Esophagus muscularis mucosa (tissue), 4 donors: Measurements from ENCODE around the gene GNB1. TPM values are rescaled to one million over a fixed set of nuclear protein-coding genes. Genes with fewer than 3 reads are reported as not detected.

Experiments used
- DNase-seq: peaks from one replicate; pipeline ENCODE4 v3.0.0-alpha.2; 2017; ENCODE audit errors: extremely low spot score
- H3K27ac ChIP-seq, 4 donors: fragments of 200-600 bp; sonication (generic); replicated peaks in 1 of 4; 1 replicate in 3 of 4; 2 replicates in 1 of 4; pipeline ENCODE4 v1.5.1; 2016 to 2019; ENCODE audit warnings: mild to moderate bottlenecking in 1 of 4
- H3K27me3 ChIP-seq, 4 donors: fragments of 200-600 bp; sonication (generic); one replicate each; pipeline versions ENCODE4 v1.5.1 to v1.6.0; 2016 to 2019
- H3K36me3 ChIP-seq, 4 donors: fragments of 200-600 bp; sonication (generic); one replicate each; pipeline ENCODE4 v1.5.1; 2016 to 2019
- H3K4me1 ChIP-seq, 4 donors: fragments of 200-600 bp; sonication (generic); one replicate each; pipeline ENCODE4 v1.5.1; 2016 to 2019
- H3K4me3 ChIP-seq, 4 donors: fragments of 200-600 bp; sonication (generic); 1 replicate in 2 of 4; 2 replicates in 2 of 4; pipeline ENCODE4 v1.5.1; 2016 to 2019; ENCODE audit warnings: mild to moderate bottlenecking in 4 of 4, moderate library complexity in 1 of 4
- H3K9me3 ChIP-seq, 4 donors: fragments of 200-600 bp; sonication (generic); 1 replicate in 3 of 4; 2 replicates in 1 of 4; pipeline ENCODE4 v1.5.1; 2016 to 2019
- EP300 ChIP-seq: sonication (generic); formaldehyde crosslinking; IDR thresholded peaks from one replicate; pipeline ENCODE4 v1.6.1; 2017; ENCODE audit warnings: antibody characterized with exemption
- POLR2A ChIP-seq: fragments of 450-650 bp; IDR thresholded peaks from one replicate; pipeline ENCODE4 v1.6.1; 2017; ENCODE audit warnings: antibody characterized with exemption, moderate library complexity, mild to moderate bottlenecking, low read depth
- POLR2AphosphoS5 ChIP-seq, 2 donors: sonication (generic); formaldehyde crosslinking; IDR thresholded peaks; one replicate each; pipeline ENCODE4 v1.6.1; 2017; ENCODE audit warnings: antibody characterized with exemption in 2 of 2
- WGBS: methylation state at CpG from one replicate; pipeline ENCODE4 v1.1.5; 2018; 5-methylcytosine and 5-hydroxymethylcytosine counted together
- intact Hi-C: fragments of 100-400 bp; cut with DNase I; formaldehyde crosslinking; loops from one replicate; pipeline ENCODE4 v1.15.1; 2023
- total RNA-seq, 4 donors: library from RNA; depleted of rRNA; stranded (reverse); fragments of >200 nt; gene quantifications; one replicate each; pipeline versions ENCODE4 v1.1.0 to v1.2.1, GENCODE V29; 2016
- TF ChIP-seq, protein P1 (sequence below), 3 experiments: fragments of 200-600 bp in 2 of 3; fragments of 450-650 bp in 1 of 3; sonication (generic) in 2 of 3; IDR thresholded peaks; one replicate each; pipeline ENCODE4 v1.5.1; 2017 to 2019; ENCODE audit warnings: antibody characterized with exemption in 3 of 3, mild to moderate bottlenecking in 2 of 3, moderate library complexity in 1 of 3

The GNB1 gene
- total RNA-seq, 4 donors from 2014 or later: 124 to 166 (median 161) TPM

DNA sequence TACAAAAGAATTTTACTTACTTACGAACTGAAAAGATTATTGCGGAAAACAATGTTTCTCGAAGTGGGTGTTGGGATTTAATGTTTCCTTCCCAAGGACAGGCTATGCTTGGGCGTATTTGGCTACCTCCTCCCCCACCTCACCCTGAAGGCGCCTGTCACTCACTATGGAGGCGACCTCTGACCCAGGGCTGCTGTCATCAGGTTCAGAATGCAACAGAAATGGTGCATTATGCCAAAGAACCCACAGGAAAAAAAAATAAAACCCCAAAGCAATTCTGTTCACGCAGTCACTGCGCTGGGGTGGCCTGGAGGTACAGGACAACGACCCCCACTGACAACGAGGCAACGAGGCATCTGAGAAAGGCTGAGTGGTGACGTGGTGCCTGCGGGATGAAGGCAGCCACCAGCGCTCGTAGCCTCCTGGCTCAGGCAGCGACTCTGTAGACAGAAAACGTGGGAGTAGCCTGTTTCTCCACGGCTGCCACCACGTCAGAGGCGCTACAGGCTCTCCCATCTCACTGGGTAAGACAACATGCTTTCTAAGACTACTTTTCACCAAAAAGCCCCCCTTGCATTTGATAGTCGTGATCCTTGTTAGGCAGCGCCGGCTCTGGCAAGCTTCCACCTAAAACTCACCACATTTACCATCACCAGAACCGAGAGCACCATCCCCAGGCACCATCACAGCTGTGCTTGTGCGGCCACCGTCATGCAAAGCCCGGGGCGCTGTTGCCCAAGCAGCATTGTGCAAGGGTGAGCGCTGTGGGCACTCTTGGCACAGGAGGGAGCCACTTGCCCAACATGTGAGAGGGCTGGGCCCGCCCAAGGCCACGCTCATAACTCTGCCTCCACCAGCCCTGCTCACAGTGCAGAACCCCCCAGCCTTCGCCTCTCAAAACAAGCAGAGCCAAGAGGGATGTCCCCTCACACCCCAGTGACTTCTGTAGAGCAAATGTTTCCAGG is 126.9 kb downstream of the GNB1 start:
- Histone ChIP-seq H3K36me3 (peaks cover 41 to 84% (median 75%) of the 10 kb centered on the region in 4 donors), H3K27me3 (no peaks in the 10 kb centered on the region), H3K27ac (no peak overlapping the region), H3K4me1 (peaks cover 4 to 10% (median 7%) of the 10 kb centered on the region in 4 donors), H3K4me3 (no peak overlapping the region), H3K9me3 (no peaks in the 10 kb centered on the region)
- TF ChIP-seq EP300 (no peak), POLR2A (no peak), POLR2AphosphoS5 (IDR thresholded peaks at IDR 0.05) (no peak)
- TF ChIP-seq, protein P1, sequence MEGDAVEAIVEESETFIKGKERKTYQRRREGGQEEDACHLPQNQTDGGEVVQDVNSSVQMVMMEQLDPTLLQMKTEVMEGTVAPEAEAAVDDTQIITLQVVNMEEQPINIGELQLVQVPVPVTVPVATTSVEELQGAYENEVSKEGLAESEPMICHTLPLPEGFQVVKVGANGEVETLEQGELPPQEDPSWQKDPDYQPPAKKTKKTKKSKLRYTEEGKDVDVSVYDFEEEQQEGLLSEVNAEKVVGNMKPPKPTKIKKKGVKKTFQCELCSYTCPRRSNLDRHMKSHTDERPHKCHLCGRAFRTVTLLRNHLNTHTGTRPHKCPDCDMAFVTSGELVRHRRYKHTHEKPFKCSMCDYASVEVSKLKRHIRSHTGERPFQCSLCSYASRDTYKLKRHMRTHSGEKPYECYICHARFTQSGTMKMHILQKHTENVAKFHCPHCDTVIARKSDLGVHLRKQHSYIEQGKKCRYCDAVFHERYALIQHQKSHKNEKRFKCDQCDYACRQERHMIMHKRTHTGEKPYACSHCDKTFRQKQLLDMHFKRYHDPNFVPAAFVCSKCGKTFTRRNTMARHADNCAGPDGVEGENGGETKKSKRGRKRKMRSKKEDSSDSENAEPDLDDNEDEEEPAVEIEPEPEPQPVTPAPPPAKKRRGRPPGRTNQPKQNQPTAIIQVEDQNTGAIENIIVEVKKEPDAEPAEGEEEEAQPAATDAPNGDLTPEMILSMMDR (IDR thresholded peaks at IDR 0.05): no peak
- 80% methylated on average over 31 of the region's 32 CpGs for WGBS
- intact Hi-C loops: no loop called here
- no peak for DNase-seq

DNA sequence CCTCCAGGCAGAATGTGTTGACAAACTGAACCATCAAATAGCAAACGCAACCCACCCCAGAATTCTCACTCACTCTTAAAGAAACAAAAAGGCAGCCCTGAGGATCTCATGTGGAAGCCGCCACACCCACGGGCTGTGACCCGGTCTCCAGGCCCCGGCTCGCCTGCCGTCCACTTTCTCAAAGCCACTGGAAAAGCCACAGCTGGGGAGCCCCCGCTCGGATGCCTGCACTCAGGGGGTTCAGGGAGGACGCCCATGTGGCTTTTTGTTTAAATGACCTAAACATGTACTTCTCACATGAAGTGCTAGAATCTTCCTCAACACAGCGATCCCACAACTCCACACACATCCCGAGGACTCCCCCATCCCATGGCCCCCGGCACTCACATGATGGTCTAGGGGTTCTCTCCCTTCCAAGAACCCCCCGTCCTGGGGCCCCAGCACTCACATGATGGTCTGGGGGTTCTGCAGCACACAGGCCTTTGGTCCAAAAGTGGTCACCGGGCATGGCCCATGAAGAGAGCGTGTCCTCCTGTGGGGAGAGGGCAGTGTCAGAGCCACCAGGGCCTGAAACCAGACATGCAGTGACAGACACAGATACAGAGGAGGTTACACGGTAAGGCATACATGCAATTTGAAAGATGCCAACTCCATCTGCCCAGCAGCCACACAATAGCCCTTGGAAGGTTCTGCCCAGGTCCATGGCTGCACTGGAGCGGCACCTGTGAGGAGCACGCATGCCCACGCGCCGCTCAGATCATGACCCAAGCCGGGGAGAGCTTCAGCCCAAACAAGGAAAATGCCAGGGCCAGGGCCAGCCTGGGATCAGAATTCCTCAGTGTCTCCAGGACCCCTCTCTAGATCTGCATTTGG is 129.1 kb downstream of the GNB1 start:
- DNase-seq: no peak
- Histone ChIP-seq H3K27ac (no peak overlapping the region), H3K9me3 (no peaks in the 10 kb centered on the region), H3K4me1 (peaks cover 4 to 21% (median 18%) of the 10 kb centered on the region in 4 donors), H3K27me3 (no peaks in the 10 kb centered on the region), H3K36me3 (peaks cover 54 to 88% (median 83%) of the 10 kb centered on the region in 4 donors), H3K4me3 (no peak overlapping the region)
- intact Hi-C loops: no loop called here
- TF ChIP-seq POLR2AphosphoS5 (IDR thresholded peaks at IDR 0.05) (no peak), EP300 (no peak), POLR2A (no peak)
- TF ChIP-seq, protein P1 (IDR thresholded peaks at IDR 0.05): no peak
- 96% methylated on average over 23 of the region's 23 CpGs for WGBS

DNA sequence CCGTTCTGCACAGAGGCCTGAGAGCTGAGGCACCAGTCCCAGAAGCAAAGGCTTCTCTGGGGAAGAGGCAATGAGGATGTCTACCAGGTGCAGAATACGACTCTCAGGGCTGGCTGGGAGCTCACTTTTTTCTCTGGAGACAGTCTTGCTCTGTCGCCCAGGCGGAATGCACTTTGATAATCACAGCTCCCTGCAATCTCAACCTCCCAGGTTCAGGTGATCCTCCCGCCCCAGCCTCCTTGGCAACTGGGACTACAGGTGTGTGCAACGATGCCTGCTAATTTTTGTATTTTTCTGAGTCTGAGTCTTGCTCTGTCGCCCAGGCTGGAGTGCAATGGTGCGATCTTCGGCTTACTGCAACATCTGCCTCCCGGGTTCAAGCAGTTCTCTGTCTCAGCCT is 130.2 kb downstream of the GNB1 start:
- no peaks in the 10 kb centered on the region for H3K9me3 ChIP-seq
- TF ChIP-seq POLR2A (no peak), POLR2AphosphoS5 (IDR thresholded peaks at IDR 0.05) (no peak), EP300 (no peak)
- TF ChIP-seq, protein P1 (IDR thresholded peaks at IDR 0.05): no peak
- H3K4me1 ChIP-seq: peaks cover 4 to 21% (median 18%) of the 10 kb centered on the region in 4 donors
- no peak for DNase-seq
- intact Hi-C loops: no loop called here
- WGBS: 98% methylated on average over 8 of the region's 10 CpGs
- peaks cover 64 to 97% (median 93%) of the 10 kb centered on the region in 4 donors for H3K36me3 ChIP-seq
- H3K4me3 ChIP-seq: no peak overlapping the region
- no peaks in the 10 kb centered on the region for H3K27me3 ChIP-seq
- H3K27ac ChIP-seq: no peak overlapping the region

DNA sequence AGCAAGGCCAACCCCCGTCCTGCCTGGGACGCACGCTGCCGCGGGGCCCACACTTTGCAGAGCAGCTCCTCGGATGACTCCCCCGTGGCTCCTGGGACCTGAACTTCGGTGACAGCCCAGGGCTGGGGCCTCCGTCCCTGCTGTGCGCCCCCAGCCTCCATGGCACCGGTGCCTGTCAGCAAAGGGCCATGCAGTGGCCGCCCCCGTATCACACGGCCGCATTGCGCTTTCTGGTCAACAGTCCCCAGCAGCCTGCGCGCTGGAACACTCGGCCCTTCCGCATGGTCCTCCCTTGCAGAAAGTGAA is 130.6 kb downstream of the GNB1 start:
- Histone ChIP-seq H3K4me3 (no peak overlapping the region), H3K4me1 (peaks cover 4 to 21% (median 18%) of the 10 kb centered on the region in 4 donors), H3K9me3 (no peaks in the 10 kb centered on the region), H3K27me3 (no peaks in the 10 kb centered on the region), H3K27ac (no peak overlapping the region), H3K36me3 (peaks cover 68 to 100% (median 96%) of the 10 kb centered on the region in 4 donors)
- TF ChIP-seq POLR2A: no peak
- TF ChIP-seq EP300: no peak
- TF ChIP-seq, protein P1 (IDR thresholded peaks at IDR 0.05): no peak
- no peak for TF ChIP-seq POLR2AphosphoS5 (IDR thresholded peaks at IDR 0.05)
- no peak for DNase-seq
- WGBS: 92% methylated on average over 2 of the region's 20 CpGs
- intact Hi-C loops: no loop called here
